ENCODE results near the gene ZNF474.

The ZNF474 gene

DNA sequence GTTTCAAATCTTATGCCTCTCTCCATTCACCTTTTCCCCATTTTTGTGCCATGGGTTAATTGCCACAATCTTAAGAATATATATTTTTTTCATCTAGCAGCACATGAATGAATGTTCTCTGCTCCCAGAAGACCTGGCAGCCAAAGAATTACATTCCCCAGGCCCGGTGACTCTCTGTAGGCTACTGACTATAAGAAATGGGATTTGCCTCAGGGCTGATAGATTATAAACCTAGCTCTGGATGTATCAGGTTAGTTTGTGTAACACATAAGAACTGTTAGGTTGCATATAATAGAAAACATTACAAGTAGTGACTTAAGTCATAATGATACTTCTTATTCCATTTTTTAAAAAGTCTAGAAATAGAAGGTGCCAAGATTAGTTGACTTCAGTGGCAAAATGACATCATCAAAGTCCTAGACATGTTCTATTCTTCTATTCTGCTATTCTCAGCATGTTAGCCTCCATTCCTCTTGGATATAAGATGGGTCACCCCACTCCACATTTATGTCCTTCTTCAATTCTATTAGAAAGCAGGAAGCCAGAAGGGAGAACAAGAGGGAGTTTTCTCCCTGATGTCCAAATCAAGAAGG, 10.9 kb upstream of the ZNF474 start:
- no peak overlapping the region for H3K27ac ChIP-seq (ENCODE audit: insufficient read depth, low read depth, low read length, poor library complexity, severe bottlenecking)
- H3K9me3 ChIP-seq (ENCODE audit: control insufficient read depth, low read length) = no peaks in the 10 kb centered on the region
- no peaks in the 10 kb centered on the region for H3K36me3 ChIP-seq (ENCODE audit: control insufficient read depth, insufficient read depth, low read length)
- no peaks in the 10 kb centered on the region for H3K27me3 ChIP-seq (ENCODE audit: control insufficient read depth, insufficient read depth, low read length, poor library complexity, severe bottlenecking)
- H3K4me3 ChIP-seq (ENCODE audit: insufficient read depth, low read depth, low read length) = no peak overlapping the region
- WGBS, 2 experiments = 87 to 100% methylated on average over 1 of the region's 1 CpG
- no peaks in the 10 kb centered on the region for H3K4me1 ChIP-seq (ENCODE audit: control insufficient read depth, insufficient read depth, low read length)

DNA sequence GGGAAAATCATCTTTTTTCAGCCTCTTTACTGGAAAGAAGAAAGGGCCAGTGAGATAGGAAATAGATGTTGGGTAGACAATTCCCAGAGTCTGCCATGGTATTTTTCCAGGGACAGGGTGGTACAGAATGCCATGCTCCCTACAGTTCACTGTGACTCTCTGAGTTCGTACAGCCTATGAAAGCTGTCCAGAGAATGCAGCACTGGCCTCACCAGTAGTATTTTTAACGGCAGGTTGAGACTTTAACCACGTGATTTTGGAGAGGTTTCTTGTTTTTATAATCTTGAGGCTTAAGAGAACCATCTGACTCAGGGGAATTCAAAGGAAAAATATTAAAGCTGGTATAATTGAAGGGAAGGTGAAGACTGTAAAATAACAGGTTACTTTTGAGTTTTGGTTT, 10.1 kb upstream of the ZNF474 start:
- no peaks in the 10 kb centered on the region for H3K9me3 ChIP-seq (ENCODE audit: control insufficient read depth, low read length)
- 96% methylated on average over 3 of the region's 3 CpGs for WGBS, 2 experiments
- no peaks in the 10 kb centered on the region for H3K36me3 ChIP-seq (ENCODE audit: control insufficient read depth, insufficient read depth, low read length)
- H3K4me3 ChIP-seq (ENCODE audit: insufficient read depth, low read depth, low read length) = no peak overlapping the region
- no peaks in the 10 kb centered on the region for H3K4me1 ChIP-seq (ENCODE audit: control insufficient read depth, insufficient read depth, low read length)
- no peaks in the 10 kb centered on the region for H3K27me3 ChIP-seq (ENCODE audit: control insufficient read depth, insufficient read depth, low read length, poor library complexity, severe bottlenecking)
- no peak overlapping the region for H3K27ac ChIP-seq (ENCODE audit: insufficient read depth, low read depth, low read length, poor library complexity, severe bottlenecking)

DNA sequence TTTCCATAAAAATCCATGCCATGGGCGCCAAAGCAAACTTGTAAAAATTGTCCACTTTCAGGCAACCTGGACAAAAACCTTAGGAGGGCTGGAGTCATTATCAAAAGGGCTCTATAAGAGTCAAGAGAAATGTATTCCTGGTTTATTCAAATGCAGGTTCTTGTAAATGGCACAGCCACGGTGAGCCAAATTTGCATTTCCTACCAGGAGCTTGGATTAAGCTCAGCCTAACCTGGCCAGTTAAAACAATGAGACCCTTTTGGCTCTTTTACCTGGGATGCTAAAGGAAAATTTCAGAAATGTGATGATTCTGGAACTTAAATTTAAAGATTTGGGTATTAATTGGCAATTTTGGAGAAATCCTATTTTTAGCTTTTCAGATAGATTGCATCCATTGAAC, 8.9 kb upstream of the ZNF474 start:
- no peaks in the 10 kb centered on the region for H3K27me3 ChIP-seq (ENCODE audit: control insufficient read depth, insufficient read depth, low read length, poor library complexity, severe bottlenecking)
- 70 to 75% methylated on average over 2 of the region's 2 CpGs for WGBS, 2 experiments
- H3K36me3 ChIP-seq (ENCODE audit: control insufficient read depth, insufficient read depth, low read length) = no peaks in the 10 kb centered on the region
- H3K27ac ChIP-seq (ENCODE audit: insufficient read depth, low read depth, low read length, poor library complexity, severe bottlenecking) = no peak overlapping the region
- H3K4me1 ChIP-seq (ENCODE audit: control insufficient read depth, insufficient read depth, low read length) = no peaks in the 10 kb centered on the region
- no peak overlapping the region for H3K4me3 ChIP-seq (ENCODE audit: insufficient read depth, low read depth, low read length)
- no peaks in the 10 kb centered on the region for H3K9me3 ChIP-seq (ENCODE audit: control insufficient read depth, low read length)

DNA sequence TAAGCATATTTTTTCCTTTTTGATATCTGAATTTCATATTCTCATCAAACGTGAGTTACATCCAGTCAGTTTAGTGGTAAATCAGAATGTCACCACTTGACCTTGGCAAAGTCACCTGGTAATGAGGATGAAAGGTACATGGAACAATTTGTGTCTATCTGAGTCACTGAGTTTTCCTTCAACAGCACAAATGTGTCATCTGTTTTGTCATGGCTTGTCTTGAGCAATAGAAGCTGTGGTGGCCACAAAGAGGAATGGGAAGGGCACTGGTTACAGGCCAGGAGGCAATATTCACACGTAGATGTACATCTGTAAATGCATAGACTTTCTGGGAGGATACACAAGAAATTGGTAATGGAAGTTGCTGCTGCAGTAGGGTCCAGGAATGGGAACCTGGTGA, 8.4 kb upstream of the ZNF474 start:
- Histone ChIP-seq H3K4me1 (ENCODE audit: control insufficient read depth, insufficient read depth, low read length) (no peaks in the 10 kb centered on the region), H3K27me3 (ENCODE audit: control insufficient read depth, insufficient read depth, low read length, poor library complexity, severe bottlenecking) (no peaks in the 10 kb centered on the region), H3K4me3 (ENCODE audit: insufficient read depth, low read depth, low read length) (no peak overlapping the region), H3K9me3 (ENCODE audit: control insufficient read depth, low read length) (no peaks in the 10 kb centered on the region), H3K27ac (ENCODE audit: insufficient read depth, low read depth, low read length, poor library complexity, severe bottlenecking) (no peak overlapping the region), H3K36me3 (ENCODE audit: control insufficient read depth, insufficient read depth, low read length) (no peaks in the 10 kb centered on the region)
- 96 to 97% methylated on average over 2 of the region's 2 CpGs for WGBS, 2 experiments

DNA sequence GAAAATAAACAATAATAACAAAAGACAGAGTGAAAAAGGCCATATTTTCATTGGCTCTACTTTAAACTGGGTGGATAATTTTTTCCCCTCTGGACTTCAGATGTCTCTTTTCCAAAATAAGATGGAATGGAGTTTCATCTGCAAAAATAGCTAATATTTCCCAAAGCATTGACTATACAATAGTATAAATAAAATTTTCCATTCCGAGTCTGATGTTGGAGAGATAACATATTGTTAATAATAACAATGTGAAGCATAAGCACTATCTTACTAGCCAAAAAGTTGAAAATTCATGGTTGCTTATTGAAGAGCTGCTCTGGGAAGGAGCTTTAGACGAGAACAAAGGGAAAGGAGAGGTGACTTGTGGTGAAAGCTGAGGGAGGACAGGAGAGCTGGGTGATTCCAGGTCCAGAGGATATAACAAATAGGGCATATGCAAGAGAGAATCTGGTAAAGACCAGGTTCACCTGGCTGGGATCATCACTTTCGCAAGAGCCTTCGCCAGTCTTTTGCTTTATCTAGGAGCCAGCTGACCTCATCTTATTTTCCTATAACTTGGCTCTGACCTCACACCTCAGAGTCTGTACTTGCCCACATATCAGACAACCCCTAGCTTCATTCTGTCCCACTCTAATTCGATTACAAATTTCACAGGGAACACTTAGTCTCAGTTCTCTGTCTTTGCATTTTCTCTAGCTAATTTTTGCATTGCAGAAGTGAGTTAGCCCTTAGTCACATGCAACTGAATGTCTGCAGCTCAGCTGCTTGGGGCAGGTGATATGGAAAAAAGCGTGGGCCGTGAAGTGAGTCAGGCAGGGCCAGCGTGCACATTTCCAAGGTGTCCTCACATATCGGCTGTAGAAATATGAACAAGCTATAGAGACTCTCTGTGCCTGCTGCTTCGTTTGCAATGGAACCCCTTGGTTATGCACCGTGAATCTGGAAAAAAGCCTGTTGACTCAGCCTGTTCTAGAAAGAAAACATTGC, 7.6 kb upstream of the ZNF474 start:
- no peak overlapping the region for H3K4me3 ChIP-seq (ENCODE audit: insufficient read depth, low read depth, low read length)
- no peaks in the 10 kb centered on the region for H3K27me3 ChIP-seq (ENCODE audit: control insufficient read depth, insufficient read depth, low read length, poor library complexity, severe bottlenecking)
- 88 to 94% methylated on average over 10 of the region's 11 CpGs for WGBS, 2 experiments
- H3K27ac ChIP-seq (ENCODE audit: insufficient read depth, low read depth, low read length, poor library complexity, severe bottlenecking) = no peak overlapping the region
- H3K4me1 ChIP-seq (ENCODE audit: control insufficient read depth, insufficient read depth, low read length) = no peaks in the 10 kb centered on the region
- no peaks in the 10 kb centered on the region for H3K9me3 ChIP-seq (ENCODE audit: control insufficient read depth, low read length)
- no peaks in the 10 kb centered on the region for H3K36me3 ChIP-seq (ENCODE audit: control insufficient read depth, insufficient read depth, low read length)

DNA sequence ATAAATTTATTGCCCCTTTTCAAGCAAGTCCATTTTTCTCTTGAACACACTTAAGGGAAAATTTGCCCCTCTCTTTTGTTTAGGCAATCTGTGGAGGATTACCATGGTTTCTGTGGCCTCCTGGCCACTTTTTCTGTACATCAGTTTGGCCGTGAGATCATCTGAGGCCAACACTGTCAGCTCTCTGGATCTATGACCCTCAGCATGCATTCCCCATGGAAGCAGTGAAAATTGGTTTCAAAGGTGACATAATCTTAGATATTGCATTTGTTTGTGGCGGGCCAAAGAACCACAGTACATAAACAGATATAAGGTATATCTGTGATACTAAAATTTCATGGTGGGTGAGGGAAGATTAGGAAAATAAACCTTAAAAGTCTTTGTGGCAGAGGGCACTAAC, 4.6 kb upstream of the ZNF474 start:
- Histone ChIP-seq H3K27me3 (ENCODE audit: control insufficient read depth, insufficient read depth, low read length, poor library complexity, severe bottlenecking) (no peaks in the 10 kb centered on the region), H3K9me3 (ENCODE audit: control insufficient read depth, low read length) (no peaks in the 10 kb centered on the region), H3K4me3 (ENCODE audit: insufficient read depth, low read depth, low read length) (no peak overlapping the region), H3K36me3 (ENCODE audit: control insufficient read depth, insufficient read depth, low read length) (no peaks in the 10 kb centered on the region), H3K4me1 (ENCODE audit: control insufficient read depth, insufficient read depth, low read length) (peaks cover 3% of the 10 kb centered on the region), H3K27ac (ENCODE audit: insufficient read depth, low read depth, low read length, poor library complexity, severe bottlenecking) (no peak overlapping the region)
- WGBS, 2 experiments = 95 to 100% methylated on average over 1 to 2 of the region's 2 CpGs

DNA sequence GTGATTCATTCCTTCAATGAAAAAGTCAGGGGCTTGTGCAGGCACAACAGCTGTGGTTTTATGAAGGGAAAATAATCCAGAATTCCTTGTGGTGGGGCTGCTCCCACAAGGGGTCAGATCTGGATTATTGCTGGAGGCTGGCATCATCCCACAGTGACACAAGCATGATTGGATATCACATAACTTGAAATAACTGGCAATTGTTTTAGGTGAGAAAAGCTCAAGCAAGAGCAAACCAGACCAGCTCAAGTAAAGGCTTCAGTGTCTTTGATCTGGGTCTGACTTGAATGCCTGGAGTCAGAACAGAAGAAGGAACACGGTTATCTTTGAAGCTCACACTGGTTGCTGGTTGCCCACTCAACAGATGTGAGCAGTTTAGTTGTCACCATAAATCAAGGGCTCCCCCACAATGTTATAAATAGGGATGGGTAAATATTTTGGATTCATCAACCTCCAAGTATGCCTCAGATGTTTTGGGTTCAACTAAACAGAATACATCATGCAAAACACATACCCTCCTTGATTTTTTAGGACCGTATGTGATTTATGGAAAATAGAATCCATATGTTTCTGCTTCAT, 3.1 kb upstream of the ZNF474 start:
- no peaks in the 10 kb centered on the region for H3K27me3 ChIP-seq (ENCODE audit: control insufficient read depth, insufficient read depth, low read length, poor library complexity, severe bottlenecking)
- WGBS, 2 experiments = 91 to 100% methylated on average over 1 of the region's 2 CpGs
- H3K27ac ChIP-seq (ENCODE audit: insufficient read depth, low read depth, low read length, poor library complexity, severe bottlenecking) = no peak overlapping the region
- no peaks in the 10 kb centered on the region for H3K36me3 ChIP-seq (ENCODE audit: control insufficient read depth, insufficient read depth, low read length)
- no peak overlapping the region for H3K4me3 ChIP-seq (ENCODE audit: insufficient read depth, low read depth, low read length)
- peaks cover 3% of the 10 kb centered on the region for H3K4me1 ChIP-seq (ENCODE audit: control insufficient read depth, insufficient read depth, low read length)
- no peaks in the 10 kb centered on the region for H3K9me3 ChIP-seq (ENCODE audit: control insufficient read depth, low read length)

DNA sequence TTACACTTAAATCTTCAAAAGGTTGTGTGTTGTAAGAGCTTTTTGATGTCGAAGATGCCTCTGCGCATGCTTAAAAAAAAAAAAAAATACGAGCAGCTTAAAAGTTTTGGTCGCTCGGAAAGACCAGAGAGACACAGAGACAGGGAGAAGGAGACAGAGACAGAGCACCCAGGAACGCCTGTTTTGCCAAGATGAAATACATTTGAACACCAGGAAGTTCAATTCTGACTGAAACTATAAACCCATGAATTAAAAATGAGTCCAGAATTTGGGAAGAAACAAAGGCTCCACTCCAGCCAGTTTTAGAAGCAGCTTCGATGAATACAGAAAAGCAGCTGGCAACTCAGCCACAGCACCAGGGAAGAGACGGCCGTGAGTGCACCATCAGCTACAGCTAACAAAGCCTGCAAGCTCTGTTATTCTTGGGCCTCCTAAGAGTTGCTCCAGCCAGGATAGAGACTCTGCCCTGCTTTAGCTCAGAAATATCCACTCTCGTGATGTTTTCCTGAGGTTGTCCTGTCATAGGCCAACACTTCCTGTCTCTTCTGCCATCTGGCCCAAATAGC, 2.5 kb upstream of the ZNF474 start:
- H3K27ac ChIP-seq (ENCODE audit: insufficient read depth, low read depth, low read length, poor library complexity, severe bottlenecking) = no peak overlapping the region

DNA sequence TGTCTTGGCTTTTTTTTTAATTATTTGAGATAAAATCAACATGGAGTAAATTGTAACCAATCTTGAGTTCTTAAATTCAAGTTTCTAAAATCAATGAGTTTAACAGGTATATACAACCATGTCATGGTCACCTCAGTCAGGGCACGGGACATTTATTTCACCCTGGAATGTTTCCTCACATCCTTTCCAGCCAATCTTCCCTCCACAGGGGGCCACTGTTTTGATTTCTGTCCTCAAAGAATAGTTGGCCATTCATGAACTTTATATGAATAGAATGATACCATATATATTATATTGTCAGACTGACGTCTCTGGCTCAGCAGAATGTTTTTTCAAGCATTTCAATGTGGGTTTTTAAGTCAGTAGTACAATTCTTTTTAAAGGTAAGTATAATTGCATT, 806 bp downstream of the ZNF474 start:
- H3K27ac ChIP-seq (ENCODE audit: insufficient read depth, low read depth, low read length, poor library complexity, severe bottlenecking) = no peak overlapping the region
- peaks cover 3% of the 10 kb centered on the region for H3K4me1 ChIP-seq (ENCODE audit: control insufficient read depth, insufficient read depth, low read length)
- H3K9me3 ChIP-seq (ENCODE audit: control insufficient read depth, low read length) = no peaks in the 10 kb centered on the region
- H3K36me3 ChIP-seq (ENCODE audit: control insufficient read depth, insufficient read depth, low read length) = no peaks in the 10 kb centered on the region
- no peak overlapping the region for H3K4me3 ChIP-seq (ENCODE audit: insufficient read depth, low read depth, low read length)
- no peaks in the 10 kb centered on the region for H3K27me3 ChIP-seq (ENCODE audit: control insufficient read depth, insufficient read depth, low read length, poor library complexity, severe bottlenecking)
- 69 to 83% methylated on average over 1 of the region's 2 CpGs for WGBS, 2 experiments

More for the DNA sequence above, 2.5 kb upstream of the ZNF474 start:
- Histone ChIP-seq H3K27me3 (ENCODE audit: control insufficient read depth, insufficient read depth, low read length, poor library complexity, severe bottlenecking) (no peaks in the 10 kb centered on the region), H3K4me1 (ENCODE audit: control insufficient read depth, insufficient read depth, low read length) (peaks cover 3% of the 10 kb centered on the region), H3K9me3 (ENCODE audit: control insufficient read depth, low read length) (no peaks in the 10 kb centered on the region), H3K36me3 (ENCODE audit: control insufficient read depth, insufficient read depth, low read length) (no peaks in the 10 kb centered on the region), H3K4me3 (ENCODE audit: insufficient read depth, low read depth, low read length) (no peak overlapping the region)
- 84 to 87% methylated on average over 10 of the region's 10 CpGs for WGBS, 2 experiments

DNA sequence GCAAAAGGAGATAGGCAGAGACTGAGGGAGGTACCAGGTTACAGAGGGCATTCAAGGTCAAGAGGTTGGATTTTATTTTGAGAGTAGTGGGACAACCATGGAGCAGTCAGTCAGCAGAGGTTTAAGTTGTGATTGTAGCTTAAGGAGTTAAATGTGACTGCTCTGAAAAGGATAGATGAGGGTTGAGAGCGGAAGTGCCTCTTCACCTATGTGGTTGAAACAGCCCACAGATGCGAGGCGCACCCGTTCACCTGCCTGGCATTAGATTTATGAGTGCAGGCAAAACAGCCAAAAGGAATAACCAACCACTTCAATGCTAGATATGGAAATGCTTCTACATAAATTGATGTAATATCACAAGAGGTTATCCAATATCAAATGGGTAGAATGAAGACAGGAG, 8.4 kb downstream of the ZNF474 start:
- Histone ChIP-seq H3K9me3 (ENCODE audit: control insufficient read depth, low read length) (no peaks in the 10 kb centered on the region), H3K36me3 (ENCODE audit: control insufficient read depth, insufficient read depth, low read length) (no peaks in the 10 kb centered on the region), H3K27me3 (ENCODE audit: control insufficient read depth, insufficient read depth, low read length, poor library complexity, severe bottlenecking) (no peaks in the 10 kb centered on the region), H3K4me1 (ENCODE audit: control insufficient read depth, insufficient read depth, low read length) (no peaks in the 10 kb centered on the region), H3K4me3 (ENCODE audit: insufficient read depth, low read depth, low read length) (no peak overlapping the region), H3K27ac (ENCODE audit: insufficient read depth, low read depth, low read length, poor library complexity, severe bottlenecking) (no peak overlapping the region)
- WGBS, 2 experiments = 95 to 96% methylated on average over 4 of the region's 4 CpGs

All from ectodermal cell (in vitro differentiated cells).